ENCODE data around the gene PIGZ. TPM values are rescaled to one million over a fixed set of nuclear protein-coding genes. Genes with fewer than 3 reads are reported as not detected.

PIGZ gene
- total and polyA plus RNA-seq, 4 donors: 0.99 to 2.4 (median 1.6) TPM

DNA sequence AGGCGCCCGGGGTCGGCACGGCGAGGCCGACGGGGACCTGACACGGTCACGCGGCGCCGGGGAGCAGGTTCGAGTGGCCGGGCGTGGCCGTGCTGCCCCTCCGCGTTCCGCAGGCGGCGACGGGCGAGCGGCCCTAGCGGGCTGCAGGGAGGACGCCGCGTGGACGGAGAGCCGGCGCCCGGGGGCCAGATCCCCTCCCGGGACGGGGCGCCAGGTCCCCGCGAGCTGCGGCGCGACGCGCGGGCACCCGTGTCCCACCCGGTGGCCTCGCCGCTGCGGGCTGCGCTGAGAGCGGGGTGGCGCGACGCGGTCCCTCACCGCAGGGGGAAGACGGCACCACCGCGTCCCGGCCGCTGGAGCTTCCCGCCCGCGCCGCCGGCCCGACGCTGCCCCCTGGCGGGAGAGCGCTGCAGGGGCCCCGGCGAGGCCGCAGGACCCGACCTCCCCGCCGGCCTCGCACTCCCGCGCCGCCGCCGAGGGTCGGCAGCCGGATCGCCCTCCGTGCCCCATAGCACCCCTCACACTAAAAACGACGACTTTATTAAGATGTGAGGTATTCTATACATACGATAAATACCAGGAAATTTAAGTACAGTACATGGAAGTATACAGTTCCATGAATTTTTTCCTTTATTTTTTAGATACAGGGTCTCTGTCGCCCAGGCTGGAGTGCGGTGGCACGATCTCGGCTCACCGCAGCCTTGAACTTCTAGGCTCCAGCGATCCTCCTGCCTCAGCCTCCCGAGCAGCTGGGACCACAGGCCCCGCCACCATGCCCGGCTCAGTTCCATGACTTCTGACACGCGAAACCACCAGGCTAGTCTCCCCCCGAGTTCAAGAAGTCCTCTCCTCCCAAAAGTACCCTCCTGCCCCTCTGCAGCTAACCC, 1.3 kb upstream of the PIGZ start:
- Histone ChIP-seq H3K4me1 (ENCODE audit: control insufficient read depth in 4 of 4, insufficient read depth in 4 of 4, low read length in 3 of 4) (peaks cover 0 to 16% (median 10%) of the 10 kb centered on the region in 4 donors), H3K36me3 (ENCODE audit: control insufficient read depth in 4 of 4, insufficient read depth in 3 of 4, low read depth in 1 of 4, low read length in 3 of 4) (no peaks in the 10 kb centered on the region), H3K4me3 (ENCODE audit: low read depth in 1 of 3, low read length in 3 of 3) (peak overlapping the region; percentile 17 to 96 (median 59)), H3K27me3 (ENCODE audit: control insufficient read depth in 4 of 4, insufficient read depth in 4 of 4, low read length in 3 of 4) (no peaks in the 10 kb centered on the region), H3K9me3 (ENCODE audit: control insufficient read depth in 4 of 4, low read length in 3 of 4) (no peaks in the 10 kb centered on the region), H3K27ac (ENCODE audit: low read depth in 1 of 2, low read length in 2 of 2) (no peak overlapping the region), H3K9ac (ENCODE audit: low read depth in 1 of 2, low read length in 2 of 2) (peak overlapping the region in 1 of 2 donors; percentile 37)
- no peak for TF ChIP-seq GABPA (IDR thresholded peaks at IDR 0.05 in 1 of 2, conservative IDR thresholded peaks at IDR 0.05 in 1 of 2)
- TF ChIP-seq, protein P1, sequence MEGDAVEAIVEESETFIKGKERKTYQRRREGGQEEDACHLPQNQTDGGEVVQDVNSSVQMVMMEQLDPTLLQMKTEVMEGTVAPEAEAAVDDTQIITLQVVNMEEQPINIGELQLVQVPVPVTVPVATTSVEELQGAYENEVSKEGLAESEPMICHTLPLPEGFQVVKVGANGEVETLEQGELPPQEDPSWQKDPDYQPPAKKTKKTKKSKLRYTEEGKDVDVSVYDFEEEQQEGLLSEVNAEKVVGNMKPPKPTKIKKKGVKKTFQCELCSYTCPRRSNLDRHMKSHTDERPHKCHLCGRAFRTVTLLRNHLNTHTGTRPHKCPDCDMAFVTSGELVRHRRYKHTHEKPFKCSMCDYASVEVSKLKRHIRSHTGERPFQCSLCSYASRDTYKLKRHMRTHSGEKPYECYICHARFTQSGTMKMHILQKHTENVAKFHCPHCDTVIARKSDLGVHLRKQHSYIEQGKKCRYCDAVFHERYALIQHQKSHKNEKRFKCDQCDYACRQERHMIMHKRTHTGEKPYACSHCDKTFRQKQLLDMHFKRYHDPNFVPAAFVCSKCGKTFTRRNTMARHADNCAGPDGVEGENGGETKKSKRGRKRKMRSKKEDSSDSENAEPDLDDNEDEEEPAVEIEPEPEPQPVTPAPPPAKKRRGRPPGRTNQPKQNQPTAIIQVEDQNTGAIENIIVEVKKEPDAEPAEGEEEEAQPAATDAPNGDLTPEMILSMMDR (IDR thresholded peaks at IDR 0.05; ENCODE audit: low read depth, low read length, missing input control): peak; percentile 85
- TF ChIP-seq TAF1 (conservative IDR thresholded peaks at IDR 0.05): no peak
- TF ChIP-seq RAD21 (IDR thresholded peaks at IDR 0.05): peak in 1 of 2 donors; percentile 62
- WGBS: 9% methylated on average over 100 of the region's 100 CpGs
- DNase-seq (ENCODE audit: low spot score): peak; percentile 83

DNA sequence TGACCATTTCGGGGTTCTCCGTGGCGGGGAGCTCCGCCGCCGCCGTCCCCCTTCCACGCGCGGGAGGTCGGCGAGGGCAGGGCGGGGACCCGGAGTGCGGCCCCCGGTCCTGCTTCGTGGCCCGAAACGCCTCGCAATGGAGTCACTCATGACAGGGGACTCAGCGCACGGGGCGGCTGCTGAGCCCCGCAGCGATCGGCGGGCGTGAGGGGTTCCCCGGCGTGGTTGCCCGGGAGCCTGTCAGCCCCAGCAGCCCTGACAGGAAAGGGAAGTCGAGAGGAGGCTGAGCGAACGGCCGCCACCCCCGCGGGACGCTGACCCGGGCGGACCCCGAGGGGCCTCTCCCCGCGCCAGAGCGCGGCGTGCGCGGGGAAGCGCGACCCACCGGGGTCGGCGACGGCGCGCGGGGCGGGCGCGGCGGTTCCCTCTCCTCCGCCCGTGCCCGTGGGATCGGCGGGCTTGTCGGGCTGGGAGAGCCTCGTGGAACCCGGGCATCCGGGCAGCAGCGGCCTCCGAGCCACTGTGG, 564 bp upstream of the PIGZ start:
- peak; percentile 64 for DNase-seq (ENCODE audit: low spot score)
- peak overlapping the region in 1 of 2 donors; percentile 37 for H3K9ac ChIP-seq (ENCODE audit: low read depth in 1 of 2, low read length in 2 of 2)
- no peaks in the 10 kb centered on the region for H3K36me3 ChIP-seq (ENCODE audit: control insufficient read depth in 4 of 4, insufficient read depth in 3 of 4, low read depth in 1 of 4, low read length in 3 of 4)
- H3K27me3 ChIP-seq (ENCODE audit: control insufficient read depth in 4 of 4, insufficient read depth in 4 of 4, low read length in 3 of 4): no peaks in the 10 kb centered on the region
- no peak for TF ChIP-seq SP1 (IDR thresholded peaks at IDR 0.05)
- TF ChIP-seq, protein P2, sequence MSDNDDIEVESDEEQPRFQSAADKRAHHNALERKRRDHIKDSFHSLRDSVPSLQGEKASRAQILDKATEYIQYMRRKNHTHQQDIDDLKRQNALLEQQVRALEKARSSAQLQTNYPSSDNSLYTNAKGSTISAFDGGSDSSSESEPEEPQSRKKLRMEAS (IDR thresholded peaks at IDR 0.05): no peak
- TF ChIP-seq YY1 (IDR thresholded peaks at IDR 0.05): no peak
- no peak for TF ChIP-seq RAD21 (IDR thresholded peaks at IDR 0.05)
- no peak for TF ChIP-seq FOXA2 (IDR thresholded peaks at IDR 0.05)
- no peak for TF ChIP-seq GABPA (IDR thresholded peaks at IDR 0.05 in 1 of 2, conservative IDR thresholded peaks at IDR 0.05 in 1 of 2)
- no peak for TF ChIP-seq NR2F2 (IDR thresholded peaks at IDR 0.05)
- TF ChIP-seq FOXA1 (IDR thresholded peaks at IDR 0.05): no peak
- TF ChIP-seq, protein P3, sequence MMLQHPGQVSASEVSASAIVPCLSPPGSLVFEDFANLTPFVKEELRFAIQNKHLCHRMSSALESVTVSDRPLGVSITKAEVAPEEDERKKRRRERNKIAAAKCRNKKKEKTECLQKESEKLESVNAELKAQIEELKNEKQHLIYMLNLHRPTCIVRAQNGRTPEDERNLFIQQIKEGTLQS (IDR thresholded peaks at IDR 0.05): no peak
- TF ChIP-seq, protein P1 (IDR thresholded peaks at IDR 0.05; ENCODE audit: low read depth, low read length, missing input control): no peak
- TF ChIP-seq RXRA (IDR thresholded peaks at IDR 0.05): no peak
- TF ChIP-seq, protein P4, sequence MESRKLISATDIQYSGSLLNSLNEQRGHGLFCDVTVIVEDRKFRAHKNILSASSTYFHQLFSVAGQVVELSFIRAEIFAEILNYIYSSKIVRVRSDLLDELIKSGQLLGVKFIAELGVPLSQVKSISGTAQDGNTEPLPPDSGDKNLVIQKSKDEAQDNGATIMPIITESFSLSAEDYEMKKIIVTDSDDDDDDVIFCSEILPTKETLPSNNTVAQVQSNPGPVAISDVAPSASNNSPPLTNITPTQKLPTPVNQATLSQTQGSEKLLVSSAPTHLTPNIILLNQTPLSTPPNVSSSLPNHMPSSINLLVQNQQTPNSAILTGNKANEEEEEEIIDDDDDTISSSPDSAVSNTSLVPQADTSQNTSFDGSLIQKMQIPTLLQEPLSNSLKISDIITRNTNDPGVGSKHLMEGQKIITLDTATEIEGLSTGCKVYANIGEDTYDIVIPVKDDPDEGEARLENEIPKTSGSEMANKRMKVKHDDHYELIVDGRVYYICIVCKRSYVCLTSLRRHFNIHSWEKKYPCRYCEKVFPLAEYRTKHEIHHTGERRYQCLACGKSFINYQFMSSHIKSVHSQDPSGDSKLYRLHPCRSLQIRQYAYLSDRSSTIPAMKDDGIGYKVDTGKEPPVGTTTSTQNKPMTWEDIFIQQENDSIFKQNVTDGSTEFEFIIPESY (IDR thresholded peaks at IDR 0.05): no peak
- no peak for TF ChIP-seq HNF4A (conservative IDR thresholded peaks at IDR 0.05)
- TF ChIP-seq, protein P5, sequence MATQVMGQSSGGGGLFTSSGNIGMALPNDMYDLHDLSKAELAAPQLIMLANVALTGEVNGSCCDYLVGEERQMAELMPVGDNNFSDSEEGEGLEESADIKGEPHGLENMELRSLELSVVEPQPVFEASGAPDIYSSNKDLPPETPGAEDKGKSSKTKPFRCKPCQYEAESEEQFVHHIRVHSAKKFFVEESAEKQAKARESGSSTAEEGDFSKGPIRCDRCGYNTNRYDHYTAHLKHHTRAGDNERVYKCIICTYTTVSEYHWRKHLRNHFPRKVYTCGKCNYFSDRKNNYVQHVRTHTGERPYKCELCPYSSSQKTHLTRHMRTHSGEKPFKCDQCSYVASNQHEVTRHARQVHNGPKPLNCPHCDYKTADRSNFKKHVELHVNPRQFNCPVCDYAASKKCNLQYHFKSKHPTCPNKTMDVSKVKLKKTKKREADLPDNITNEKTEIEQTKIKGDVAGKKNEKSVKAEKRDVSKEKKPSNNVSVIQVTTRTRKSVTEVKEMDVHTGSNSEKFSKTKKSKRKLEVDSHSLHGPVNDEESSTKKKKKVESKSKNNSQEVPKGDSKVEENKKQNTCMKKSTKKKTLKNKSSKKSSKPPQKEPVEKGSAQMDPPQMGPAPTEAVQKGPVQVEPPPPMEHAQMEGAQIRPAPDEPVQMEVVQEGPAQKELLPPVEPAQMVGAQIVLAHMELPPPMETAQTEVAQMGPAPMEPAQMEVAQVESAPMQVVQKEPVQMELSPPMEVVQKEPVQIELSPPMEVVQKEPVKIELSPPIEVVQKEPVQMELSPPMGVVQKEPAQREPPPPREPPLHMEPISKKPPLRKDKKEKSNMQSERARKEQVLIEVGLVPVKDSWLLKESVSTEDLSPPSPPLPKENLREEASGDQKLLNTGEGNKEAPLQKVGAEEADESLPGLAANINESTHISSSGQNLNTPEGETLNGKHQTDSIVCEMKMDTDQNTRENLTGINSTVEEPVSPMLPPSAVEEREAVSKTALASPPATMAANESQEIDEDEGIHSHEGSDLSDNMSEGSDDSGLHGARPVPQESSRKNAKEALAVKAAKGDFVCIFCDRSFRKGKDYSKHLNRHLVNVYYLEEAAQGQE (IDR thresholded peaks at IDR 0.05): no peak
- TF ChIP-seq HNF4G (IDR thresholded peaks at IDR 0.05): no peak
- TF ChIP-seq EGR1 (IDR thresholded peaks at IDR 0.05; ENCODE audit: low read depth in 2 of 2): no peak
- TF ChIP-seq JUND (IDR thresholded peaks at IDR 0.05): no peak
- TF ChIP-seq TAF1 (conservative IDR thresholded peaks at IDR 0.05): no peak
- peaks cover 0 to 16% (median 10%) of the 10 kb centered on the region in 4 donors for H3K4me1 ChIP-seq (ENCODE audit: control insufficient read depth in 4 of 4, insufficient read depth in 4 of 4, low read length in 3 of 4)
- H3K9me3 ChIP-seq (ENCODE audit: control insufficient read depth in 4 of 4, low read length in 3 of 4): no peaks in the 10 kb centered on the region
- 2% methylated on average over 72 of the region's 72 CpGs for WGBS
- peak overlapping the region in 1 of 2 donors; percentile 28 for H3K27ac ChIP-seq (ENCODE audit: low read depth in 1 of 2, low read length in 2 of 2)
- H3K4me3 ChIP-seq (ENCODE audit: low read depth in 1 of 3, low read length in 3 of 3): peak overlapping the region; percentile 17 to 96 (median 59)
